ENCODE data around the gene MACROH2A1. TPM values are rescaled to one million over a fixed set of nuclear protein-coding genes. Genes with fewer than 3 reads are reported as not detected.

Gene MACROH2A1
- total RNA-seq, 1 donor from 2014 or later, result 181 TPM

DNA sequence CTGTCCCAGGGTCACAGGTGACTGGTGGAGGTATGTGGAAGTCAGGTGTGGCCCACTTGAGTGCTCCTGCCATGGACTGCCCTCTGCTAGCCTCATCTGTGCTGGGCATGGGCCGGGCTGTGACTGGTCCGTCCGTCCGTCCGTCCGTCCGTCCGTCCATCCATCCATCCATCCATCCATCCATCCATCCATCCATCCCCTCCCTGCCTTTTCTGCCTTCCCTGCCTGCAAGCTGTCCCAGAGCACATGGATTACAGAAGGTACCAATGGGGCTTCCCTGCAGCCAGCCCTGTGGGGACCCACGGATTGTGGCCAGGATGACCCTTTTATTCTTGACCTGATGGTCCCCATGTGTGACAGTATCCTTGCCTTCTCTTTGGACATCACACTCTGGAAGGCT lies 92.5 kb downstream of the MACROH2A1 start:
- Mint-ChIP-seq H3K27ac (ENCODE audit: unreplicated experiment) (no peak overlapping the region), H3K4me1 (ENCODE audit: unreplicated experiment) (no peaks in the 10 kb centered on the region), H3K9me3 (ENCODE audit: unreplicated experiment) (no peaks in the 10 kb centered on the region), H3K36me3 (ENCODE audit: low read depth, unreplicated experiment) (no peaks in the 10 kb centered on the region), H3K4me3 (ENCODE audit: unreplicated experiment) (no peak overlapping the region), H3K27me3 (ENCODE audit: unreplicated experiment) (peaks cover 2% of the 10 kb centered on the region)
- DNase-seq (ENCODE audit: low spot score), result no peak
- no peak for TF ChIP-seq CTCF (IDR thresholded peaks at IDR 0.05; ENCODE audit: unreplicated experiment)

- Mint-ChIP-seq H3K4me3 (ENCODE audit: unreplicated experiment) (no peak overlapping the region), H3K27ac (ENCODE audit: unreplicated experiment) (no peak overlapping the region), H3K9me3 (ENCODE audit: unreplicated experiment) (no peaks in the 10 kb centered on the region), H3K27me3 (ENCODE audit: unreplicated experiment) (peaks cover 2% of the 10 kb centered on the region), H3K36me3 (ENCODE audit: low read depth, unreplicated experiment) (no peaks in the 10 kb centered on the region), H3K4me1 (ENCODE audit: unreplicated experiment) (no peaks in the 10 kb centered on the region)
- DNase-seq (ENCODE audit: low spot score), result no peak
- no peak for TF ChIP-seq CTCF (IDR thresholded peaks at IDR 0.05; ENCODE audit: unreplicated experiment)
Observed at GRCh38 chr5:135304352-135305221, 94.4 kb downstream of the MACROH2A1 start.

GRCh38 chr5:135303582-135304173 lies 95.4 kb downstream of the MACROH2A1 start:
- peaks cover 2% of the 10 kb centered on the region for H3K27me3 Mint-ChIP-seq (ENCODE audit: unreplicated experiment)
- H3K4me1 Mint-ChIP-seq (ENCODE audit: unreplicated experiment), result no peaks in the 10 kb centered on the region
- no peaks in the 10 kb centered on the region for H3K36me3 Mint-ChIP-seq (ENCODE audit: low read depth, unreplicated experiment)
- DNase-seq (ENCODE audit: low spot score), result no peak
- H3K9me3 Mint-ChIP-seq (ENCODE audit: unreplicated experiment), result no peaks in the 10 kb centered on the region
- H3K4me3 Mint-ChIP-seq (ENCODE audit: unreplicated experiment), result no peak overlapping the region
- no peak for TF ChIP-seq CTCF (IDR thresholded peaks at IDR 0.05; ENCODE audit: unreplicated experiment)
- no peak overlapping the region for H3K27ac Mint-ChIP-seq (ENCODE audit: unreplicated experiment)

DNA sequence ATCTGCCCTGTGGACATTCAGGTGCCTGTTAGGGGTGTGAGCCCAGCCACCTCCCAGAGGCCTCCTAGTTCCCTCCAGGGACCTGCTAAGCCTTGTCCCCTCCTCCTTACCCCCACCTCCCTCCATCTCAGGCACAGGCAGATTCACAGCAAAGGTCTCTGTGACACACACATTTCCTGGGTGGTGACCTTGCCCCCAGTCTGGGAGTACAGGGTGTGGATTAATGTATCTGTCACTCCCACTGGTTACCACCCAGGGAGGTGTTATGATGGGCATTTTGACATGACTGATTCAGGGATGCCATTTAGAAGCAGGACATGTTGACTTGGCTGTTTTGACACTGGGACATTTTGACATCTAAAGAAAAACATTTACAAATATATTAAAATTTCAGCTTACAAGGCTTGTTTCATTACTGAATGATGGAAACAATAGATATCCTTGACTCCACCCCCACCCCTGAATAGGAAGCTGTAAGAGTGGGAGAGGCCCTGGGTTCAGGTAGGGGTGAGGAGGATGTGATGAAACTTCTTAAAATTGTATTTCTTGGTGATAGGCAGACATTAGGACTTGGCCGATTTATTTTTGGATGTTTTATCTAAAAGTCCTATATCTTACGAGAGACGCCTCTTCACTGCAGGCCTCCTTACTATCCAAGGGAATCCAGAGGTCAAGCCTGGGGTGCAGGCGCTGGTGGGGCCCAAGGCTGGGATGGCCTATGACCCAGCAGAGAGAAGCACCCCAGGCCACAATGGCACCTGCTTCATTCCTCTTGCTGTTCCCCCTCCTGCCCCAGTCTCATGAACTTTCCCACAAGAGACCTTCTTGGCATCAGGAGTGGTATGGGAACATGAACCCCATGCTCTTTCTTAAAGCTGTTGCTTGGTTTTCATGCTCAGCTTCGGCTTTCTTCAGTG lies 101.9 kb downstream of the MACROH2A1 start:
- Mint-ChIP-seq H3K36me3 (ENCODE audit: low read depth, unreplicated experiment) (no peaks in the 10 kb centered on the region), H3K27ac (ENCODE audit: unreplicated experiment) (no peak overlapping the region), H3K4me3 (ENCODE audit: unreplicated experiment) (no peak overlapping the region), H3K4me1 (ENCODE audit: unreplicated experiment) (no peaks in the 10 kb centered on the region), H3K9me3 (ENCODE audit: unreplicated experiment) (no peaks in the 10 kb centered on the region), H3K27me3 (ENCODE audit: unreplicated experiment) (no peaks in the 10 kb centered on the region)
- TF ChIP-seq CTCF (IDR thresholded peaks at IDR 0.05; ENCODE audit: unreplicated experiment), result no peak
- no peak for DNase-seq (ENCODE audit: low spot score)

All from endothelial cell (in vitro differentiated cells).